ENCODE measurements around the gene ARID1A.

GRCh38 chr1:26820784-26821269 lies 125.0 kb downstream of the ARID1A start:
- TF ChIP-seq POLR2A (IDR thresholded peaks at IDR 0.05) (no peak), CTCF (IDR thresholded peaks at IDR 0.05) (no peak)
